D721Med (cell line): ENCODE measurements around the gene TMEM82.

Source experiments
- DNase-seq: peaks from one replicate; pipeline ENCODE4 v3.0.0; 2011; ENCODE audit warnings: low spot score; ENCODE audit not compliant: insufficient read length
- FAIRE-seq: peaks from 2 replicates; lab custom pipeline; 2011; peaks lifted over from hg19 to GRCh38; lab: Jason Lieb, UNC
- CTCF ChIP-seq: IDR thresholded peaks from 2 replicates; pipeline ENCODE4 v1.5.1; 2012; ENCODE audit warnings: mild to moderate bottlenecking, control low read depth; ENCODE audit not compliant: insufficient read depth; ENCODE audit errors: missing control alignments

Gene TMEM82

GRCh38 chr1:15788624-15789301, 46.5 kb downstream of the TMEM82 start:
- DNase-seq (no peak), FAIRE-seq (no peak)
- TF ChIP-seq CTCF, result no peak

- no peak for TF ChIP-seq CTCF
- no peak for FAIRE-seq
- no peak for DNase-seq
These were observed 53.8 kb downstream of the TMEM82 start for GRCh38 chr1:15796086-15796462.
